Neural progenitor cell (in vitro differentiated cells): ENCODE measurements around the gene GTF2IRD1.

Source experiments
- CTCF ChIP-seq: fragments of 200-600 bp; sonication (generic); IDR thresholded peaks from 2 replicates; pipeline ENCODE4 v1.5.1; 2017; ENCODE audit warnings: antibody characterized with exemption, mild to moderate bottlenecking
- EZH2 ChIP-seq: fragments of 200-600 bp; sonication (generic); IDR thresholded peaks from 2 replicates; pipeline ENCODE4 v1.6.1; 2017; ENCODE audit warnings: antibody characterized with exemption, mild to moderate bottlenecking, moderate library complexity

- TF ChIP-seq CTCF (no peak), EZH2 (no peak)
Observed at GRCh38 chr7:74466196-74466813, 12.6 kb downstream of the GTF2IRD1 start.
